Measurements from ENCODE around the gene LRRC37A. TPM values are rescaled to one million over a fixed set of nuclear protein-coding genes. Genes with fewer than 3 reads are reported as not detected.
"Not testable (repeated sequence)": the region's sequence is repeated elsewhere in the genome, so short reads cannot be mapped to it uniquely, and the experiment has no call there.

The LRRC37A gene
- total RNA-seq, 2 donors from 2014 or later = 2.2 to 3.4 TPM

DNA sequence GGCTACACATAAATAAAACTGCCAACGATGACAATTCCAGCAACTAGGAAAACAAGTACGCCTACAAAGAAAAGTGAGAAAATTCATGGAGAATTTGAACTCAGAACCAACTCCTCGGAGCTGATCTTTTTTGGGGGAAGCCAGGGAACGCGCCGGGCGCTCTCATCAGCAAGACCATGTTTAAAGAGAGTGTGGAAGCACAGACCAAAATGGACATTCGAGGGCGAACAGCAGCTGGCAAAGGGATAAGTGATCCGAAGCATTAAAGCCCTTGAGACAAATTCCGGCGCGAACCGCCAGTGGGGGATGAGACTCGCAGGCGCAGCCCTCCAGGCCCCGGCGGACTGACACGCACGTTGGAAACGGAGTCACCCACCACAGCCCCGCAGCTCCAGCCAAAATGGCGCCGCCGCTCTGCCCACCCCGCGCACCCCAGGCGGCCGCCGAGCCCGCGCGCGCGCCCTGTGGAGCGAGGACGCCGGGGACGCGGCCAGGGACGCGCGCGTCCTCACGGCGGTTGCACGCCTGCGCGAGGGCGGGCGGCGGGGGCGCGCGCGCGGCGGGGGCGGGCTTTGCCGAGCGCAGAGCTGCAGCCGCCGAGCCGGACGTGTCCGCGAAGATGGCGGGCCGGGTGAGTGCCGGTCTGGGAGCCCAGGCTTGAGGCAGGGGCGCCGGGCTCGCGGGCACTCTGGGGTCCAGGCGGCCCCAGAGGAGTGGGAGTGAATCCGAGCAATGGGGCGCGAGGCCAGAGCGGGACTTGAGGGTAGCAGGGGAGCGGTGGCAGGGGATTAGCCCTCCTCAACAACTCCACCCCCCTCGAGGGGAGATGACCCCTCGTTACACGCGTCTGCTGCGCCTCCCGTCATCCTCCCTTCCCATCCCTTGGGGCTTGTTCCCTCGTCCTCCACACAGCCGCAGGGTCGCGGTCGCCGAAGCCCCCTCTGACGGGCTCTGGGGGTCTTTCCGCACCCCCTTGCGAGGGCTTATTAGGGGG, 77.6 kb downstream of the LRRC37A start:
- H3K27ac ChIP-seq; DNase-seq (ENCODE audit: low spot score); H3K9me3 ChIP-seq; H3K4me3 ChIP-seq; H3K36me3 ChIP-seq; H3K4me1 ChIP-seq (ENCODE audit: control insufficient read depth in 1 of 2, low read depth in 2 of 2); H3K27me3 ChIP-seq (replicated peaks; ENCODE audit: insufficient read depth): not testable (repeated sequence)
- peak; percentile 71 for ATAC-seq (ENCODE audit: insufficient number of reproducible peaks, low FRiP score, low read depth)

DNA sequence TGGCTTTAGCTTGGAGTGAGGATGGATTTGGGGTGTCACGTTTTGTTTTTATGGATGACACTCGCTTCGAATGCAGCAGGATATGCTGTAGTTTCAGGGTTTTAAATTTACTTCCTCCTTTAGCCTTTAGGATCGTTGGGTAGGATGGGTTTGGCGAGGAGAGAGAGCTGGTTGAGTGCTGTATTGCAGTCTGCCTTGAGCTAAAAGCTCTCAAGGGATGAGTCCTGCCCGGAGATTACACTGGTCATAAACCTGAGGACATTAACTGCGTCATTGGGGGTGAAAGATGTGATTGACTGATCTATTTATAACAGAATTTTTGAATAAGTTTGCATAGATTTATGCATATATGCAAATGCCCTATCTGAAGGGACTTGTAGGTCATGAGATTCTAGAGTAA, 78.5 kb downstream of the LRRC37A start:
- DNase-seq (ENCODE audit: low spot score) = not testable (repeated sequence)

DNA sequence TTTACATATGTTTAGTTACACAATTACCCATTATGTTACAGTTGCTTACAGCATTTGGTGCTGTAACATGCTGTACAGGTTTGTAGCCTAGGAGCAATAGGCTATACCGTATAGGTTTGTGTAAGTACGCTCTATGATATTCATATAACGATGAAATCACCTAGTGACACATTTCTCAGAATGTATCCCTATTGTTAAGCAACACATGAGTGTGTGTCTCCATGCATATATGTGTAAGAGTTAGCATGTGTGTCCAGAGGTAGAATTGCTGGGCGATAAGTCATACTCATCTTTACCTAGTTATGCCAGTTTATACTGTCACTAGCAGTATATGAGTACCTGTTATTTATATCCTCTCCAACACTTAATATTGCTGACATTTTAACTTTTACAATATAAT, 88.2 kb downstream of the LRRC37A start:
- ATAC-seq (ENCODE audit: insufficient number of reproducible peaks, low FRiP score, low read depth); DNase-seq (ENCODE audit: low spot score); H3K9me3 ChIP-seq; H3K4me3 ChIP-seq; H3K36me3 ChIP-seq; H3K27ac ChIP-seq; H3K4me1 ChIP-seq (ENCODE audit: control insufficient read depth in 1 of 2, low read depth in 2 of 2); H3K27me3 ChIP-seq (replicated peaks; ENCODE audit: insufficient read depth): not testable (repeated sequence)

More for the DNA sequence above, 78.5 kb downstream of the LRRC37A start:
- H3K4me1 ChIP-seq (ENCODE audit: control insufficient read depth in 1 of 2, low read depth in 2 of 2); H3K27ac ChIP-seq; H3K9me3 ChIP-seq; ATAC-seq (ENCODE audit: insufficient number of reproducible peaks, low FRiP score, low read depth); H3K36me3 ChIP-seq; H3K27me3 ChIP-seq (replicated peaks; ENCODE audit: insufficient read depth); H3K4me3 ChIP-seq: not testable (repeated sequence)

DNA sequence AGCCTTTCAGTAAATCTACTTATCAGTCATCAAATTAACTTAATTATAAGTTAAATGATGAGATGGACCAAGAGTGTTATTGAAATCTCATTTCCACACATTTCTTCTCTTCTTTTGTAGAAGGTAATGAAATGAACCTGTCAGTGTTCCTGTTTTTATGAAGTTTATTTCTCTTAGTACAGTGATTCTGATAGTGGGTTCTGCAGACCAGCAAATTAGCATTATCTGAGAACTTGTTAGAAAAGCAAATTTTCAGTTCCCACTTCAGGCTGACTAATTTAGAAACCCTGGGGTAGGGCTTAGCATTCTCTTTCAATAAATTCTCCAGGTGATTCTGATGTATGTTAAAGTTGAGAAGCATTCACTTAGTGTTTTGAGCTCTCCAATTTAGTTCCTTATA, 90.6 kb downstream of the LRRC37A start:
- not testable (repeated sequence) for H3K4me1 ChIP-seq (ENCODE audit: control insufficient read depth in 1 of 2, low read depth in 2 of 2); ATAC-seq (ENCODE audit: insufficient number of reproducible peaks, low FRiP score, low read depth); DNase-seq (ENCODE audit: low spot score)

More for the DNA sequence above, 90.6 kb downstream of the LRRC37A start:
- H3K27me3 ChIP-seq (replicated peaks; ENCODE audit: insufficient read depth); H3K9me3 ChIP-seq; H3K27ac ChIP-seq; H3K4me3 ChIP-seq; H3K36me3 ChIP-seq: not testable (repeated sequence)

Other genes starting within 250 kb of the LRRC37A start
- gene KANSL1, start 101.7 kb upstream of the LRRC37A start, total RNA-seq = 100 to 1,000 TPM in 1 of 2 donors, 10 to 100 TPM in 1; 86.5 to 102 TPM
- 10 to 100 TPM; 21.4 to 28.3 TPM for gene ARL17B, start 66.6 kb downstream of the LRRC37A start, total RNA-seq
- 10 to 100 TPM; 11.1 to 14.3 TPM for gene LRRC37A2, start 217.3 kb downstream of the LRRC37A start, total RNA-seq

Measured in thoracic aorta (tissue), 2 donors.